Natural killer cell (primary cell): ENCODE results near the gene NXPH4. TPM values are rescaled to one million over a fixed set of nuclear protein-coding genes. Genes with fewer than 3 reads are reported as not detected.

Experiments used
- ATAC-seq, 3 donors: fragments of 150-1000 bp in 2 of 3; fragments of 200-7000 bp in 1 of 3; cut with Tn5 transposase; 1 replicate in 1 of 3; 2 replicates in 2 of 3; pipeline ENCODE4 v1.10.0; 2021; ENCODE audit warnings: mild to moderate bottlenecking in 2 of 3, moderate library complexity in 2 of 3
- DNase-seq, 2 donors: peaks; one replicate each; pipeline versions ENCODE4 v3.0.0 to v3.0.0-alpha.2; 2013 to 2021; ENCODE audit warnings: mixed read lengths in 1 of 2
- H3K27ac ChIP-seq: one replicate; pipeline ENCODE4 v1.5.1; 2013; ENCODE audit warnings: mild to moderate bottlenecking, low read length
- H3K27me3 ChIP-seq: one replicate; pipeline ENCODE4 v1.6.1; 2013; ENCODE audit warnings: low read length; ENCODE audit not compliant: control insufficient read depth, insufficient read depth
- H3K36me3 ChIP-seq: one replicate; pipeline ENCODE4 v1.6.1; 2013; ENCODE audit warnings: low read length; ENCODE audit not compliant: control insufficient read depth, insufficient read depth
- H3K4me1 ChIP-seq: one replicate; pipeline ENCODE4 v1.6.1; 2013; ENCODE audit warnings: low read length; ENCODE audit not compliant: control insufficient read depth, insufficient read depth
- H3K4me3 ChIP-seq: one replicate; pipeline ENCODE4 v1.5.1; 2013; ENCODE audit warnings: low read length
- H3K9me3 ChIP-seq: one replicate; pipeline ENCODE4 v1.6.1; 2013; ENCODE audit warnings: low read length; ENCODE audit not compliant: control insufficient read depth, insufficient read depth
- H3K27ac Mint-ChIP-seq, 2 donors: one replicate each; pipeline ENCODE4 v1.8.0; 2022; ENCODE audit warnings: mild to moderate bottlenecking in 2 of 2, mixed read lengths in 2 of 2, moderate library complexity in 1 of 2
- H3K27me3 Mint-ChIP-seq, 2 donors: one replicate each; pipeline ENCODE4 v1.8.0; 2022; ENCODE audit warnings: low read depth in 2 of 2, mixed read lengths in 2 of 2
- H3K36me3 Mint-ChIP-seq: one replicate; pipeline ENCODE4 v1.8.0; 2022; ENCODE audit warnings: mixed read lengths
- H3K4me1 Mint-ChIP-seq, 2 donors: one replicate each; pipeline ENCODE4 v1.8.0; 2022; ENCODE audit warnings: mixed read lengths in 2 of 2
- H3K4me3 Mint-ChIP-seq: one replicate; pipeline ENCODE4 v1.8.0; 2022; ENCODE audit warnings: mild to moderate bottlenecking, moderate library complexity, mixed read lengths
- H3K9me3 Mint-ChIP-seq, 2 donors: one replicate each; pipeline ENCODE4 v1.8.0; 2022; ENCODE audit warnings: mixed read lengths in 2 of 2
- WGBS: methylation state at CpG from one replicate; pipeline ENCODE4 v1.1.7; 2013; ENCODE audit warnings: missing lambda C conversion rate; ENCODE audit not compliant: insufficient coverage; 5-methylcytosine and 5-hydroxymethylcytosine counted together
- intact Hi-C: fragments of 100-400 bp; cut with micrococcal nuclease; formaldehyde crosslinking; loops from one replicate; pipeline ENCODE4 v1.14.2; 2022
- total RNA-seq, 4 donors: library from RNA; stranded (reverse); fragments of 120-200 nt in 1 of 4; gene quantifications; one replicate each; pipeline versions ENCODE4 v1.2.3 to v1.2.4, GENCODE V29; 2013 to 2022
- TF ChIP-seq, protein P1 (sequence below): fragments of 200-600 bp; IDR thresholded peaks from one replicate; pipeline ENCODE4 v1.8.0; 2022; ENCODE audit warnings: antibody characterized with exemption

Gene NXPH4
- total RNA-seq, 3 donors from 2014 or later (not counting 1 experiment from before 2014, with no cell fraction given), result 0.82 TPM; not detected in 2

DNA sequence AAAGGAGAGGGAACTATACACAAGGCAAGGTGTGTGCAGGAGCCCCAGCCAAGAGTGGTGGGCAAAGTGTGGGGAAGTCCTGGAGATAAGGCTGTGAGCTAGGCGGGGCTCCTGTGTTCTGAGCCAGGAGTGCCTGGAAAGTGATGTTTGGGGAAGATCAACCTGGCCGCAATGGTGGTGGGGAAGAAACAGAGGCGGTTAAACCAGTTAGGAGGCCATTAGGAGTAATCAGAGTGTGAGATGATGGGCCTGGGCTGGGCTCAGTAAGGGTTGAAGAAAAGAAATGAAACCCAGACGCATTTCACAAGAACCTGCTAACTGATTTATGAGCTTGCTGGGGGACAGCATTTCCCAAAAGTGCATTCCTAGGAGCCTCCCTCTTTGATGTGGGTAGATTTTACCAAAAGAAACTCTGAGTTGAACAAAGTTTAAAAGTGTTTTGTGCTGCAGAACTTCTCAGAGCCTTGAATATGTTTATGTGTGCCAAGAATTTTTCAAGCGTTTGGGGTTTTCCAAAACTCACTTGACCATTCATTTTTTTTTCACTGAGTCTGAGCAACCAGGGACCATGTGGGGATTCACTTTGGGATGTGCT, 34.9 kb upstream of the NXPH4 start:
- no peak for DNase-seq
- Mint-ChIP-seq H3K27ac (no peak overlapping the region), H3K27me3 (no peaks in the 10 kb centered on the region), H3K9me3 (no peaks in the 10 kb centered on the region), H3K4me1 (peaks cover 0 to 7% of the 10 kb centered on the region in 2 donors), H3K36me3 (no peaks in the 10 kb centered on the region), H3K4me3 (no peak overlapping the region)
- WGBS, result 95% methylated on average over 5 of the region's 5 CpGs
- H3K4me1 ChIP-seq, result no peaks in the 10 kb centered on the region
- H3K36me3 ChIP-seq, result no peaks in the 10 kb centered on the region
- intact Hi-C loops, result loop anchor here (10.0 kb wide), 1 partner anchor 427 kb away; the partner anchor contains the start of gene PRIM1
- H3K9me3 ChIP-seq, result no peaks in the 10 kb centered on the region
- no peak overlapping the region for H3K4me3 ChIP-seq
- ATAC-seq, result no peak
- H3K27me3 ChIP-seq, result no peaks in the 10 kb centered on the region
- TF ChIP-seq, protein P1, sequence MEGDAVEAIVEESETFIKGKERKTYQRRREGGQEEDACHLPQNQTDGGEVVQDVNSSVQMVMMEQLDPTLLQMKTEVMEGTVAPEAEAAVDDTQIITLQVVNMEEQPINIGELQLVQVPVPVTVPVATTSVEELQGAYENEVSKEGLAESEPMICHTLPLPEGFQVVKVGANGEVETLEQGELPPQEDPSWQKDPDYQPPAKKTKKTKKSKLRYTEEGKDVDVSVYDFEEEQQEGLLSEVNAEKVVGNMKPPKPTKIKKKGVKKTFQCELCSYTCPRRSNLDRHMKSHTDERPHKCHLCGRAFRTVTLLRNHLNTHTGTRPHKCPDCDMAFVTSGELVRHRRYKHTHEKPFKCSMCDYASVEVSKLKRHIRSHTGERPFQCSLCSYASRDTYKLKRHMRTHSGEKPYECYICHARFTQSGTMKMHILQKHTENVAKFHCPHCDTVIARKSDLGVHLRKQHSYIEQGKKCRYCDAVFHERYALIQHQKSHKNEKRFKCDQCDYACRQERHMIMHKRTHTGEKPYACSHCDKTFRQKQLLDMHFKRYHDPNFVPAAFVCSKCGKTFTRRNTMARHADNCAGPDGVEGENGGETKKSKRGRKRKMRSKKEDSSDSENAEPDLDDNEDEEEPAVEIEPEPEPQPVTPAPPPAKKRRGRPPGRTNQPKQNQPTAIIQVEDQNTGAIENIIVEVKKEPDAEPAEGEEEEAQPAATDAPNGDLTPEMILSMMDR, result no peak
- no peak overlapping the region for H3K27ac ChIP-seq

DNA sequence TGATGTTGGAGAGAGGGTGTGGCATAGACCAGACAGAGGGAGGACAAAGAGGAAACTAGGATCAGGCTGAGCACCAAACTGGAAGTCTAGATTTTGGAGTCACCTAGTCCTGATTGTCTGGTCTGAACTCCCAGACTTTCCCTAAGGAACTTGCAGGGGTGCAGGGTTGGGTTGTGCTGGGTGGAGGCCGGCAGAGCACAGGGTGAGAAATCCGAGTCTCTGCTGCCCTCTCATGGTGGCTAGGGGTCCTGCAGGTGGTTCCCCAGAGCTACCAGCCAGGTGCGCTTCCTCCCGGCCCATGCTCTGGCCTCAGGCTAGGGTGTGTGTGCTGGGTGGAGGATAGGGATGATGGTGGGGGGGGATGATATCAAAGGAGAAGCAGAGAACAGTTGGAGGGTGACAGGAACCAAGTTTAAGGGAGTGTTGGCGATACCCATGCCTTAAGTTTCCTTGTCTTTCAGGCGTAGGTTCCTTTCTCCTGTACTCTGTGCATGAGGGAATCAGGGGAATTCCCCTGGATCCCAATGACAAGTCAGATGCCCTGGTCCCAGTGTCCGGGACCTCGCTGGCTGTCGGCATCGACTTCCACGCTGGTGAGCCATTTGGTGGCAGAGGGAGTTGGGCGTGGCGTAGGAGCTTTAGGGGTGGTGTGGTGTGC, 33.5 kb upstream of the NXPH4 start:
- Mint-ChIP-seq H3K4me3 (no peak overlapping the region), H3K9me3 (no peaks in the 10 kb centered on the region), H3K27ac (peak overlapping the region in 1 of 2 donors; percentile 58), H3K27me3 (no peaks in the 10 kb centered on the region), H3K36me3 (no peaks in the 10 kb centered on the region), H3K4me1 (peaks cover 0 to 7% of the 10 kb centered on the region in 2 donors)
- Histone ChIP-seq H3K9me3 (no peaks in the 10 kb centered on the region), H3K27ac (no peak overlapping the region), H3K36me3 (no peaks in the 10 kb centered on the region), H3K4me1 (no peaks in the 10 kb centered on the region), H3K4me3 (no peak overlapping the region), H3K27me3 (no peaks in the 10 kb centered on the region)
- TF ChIP-seq, protein P1, result peak; percentile 85
- DNase-seq, result peak; percentile 78 to 89
- WGBS, result 56% methylated on average over 12 of the region's 13 CpGs
- peak; percentile 87 to 100 (median 98) for ATAC-seq
- intact Hi-C loops, result loop anchor here (1.0 to 10.0 kb wide), 3 partner anchors 59 to 428 kb away; partner anchors contain the start of gene PRIM1

- WGBS, result 93% methylated on average over 21 of the region's 22 CpGs
- Mint-ChIP-seq H3K9me3 (no peaks in the 10 kb centered on the region), H3K36me3 (no peaks in the 10 kb centered on the region), H3K4me1 (peaks cover 0 to 7% of the 10 kb centered on the region in 2 donors), H3K27ac (no peak overlapping the region), H3K4me3 (no peak overlapping the region), H3K27me3 (no peaks in the 10 kb centered on the region)
- DNase-seq (no peak), ATAC-seq (no peak)
- no peaks in the 10 kb centered on the region for H3K27me3 ChIP-seq
- H3K36me3 ChIP-seq, result no peaks in the 10 kb centered on the region
- H3K9me3 ChIP-seq, result no peaks in the 10 kb centered on the region
- H3K4me3 ChIP-seq, result no peak overlapping the region
- TF ChIP-seq, protein P1, result no peak
- intact Hi-C loops, result loop anchor here (1.0 to 10.0 kb wide), 3 partner anchors 60 to 429 kb away; partner anchors contain the start of gene PRIM1
- H3K27ac ChIP-seq, result no peak overlapping the region
- no peaks in the 10 kb centered on the region for H3K4me1 ChIP-seq
Measured at GRCh38 chr12:57183939-57184725, 32.5 kb upstream of the NXPH4 start.
